Measurements from ENCODE around the gene DNAJC27. TPM values are rescaled to one million over a fixed set of nuclear protein-coding genes. Genes with fewer than 3 reads are reported as not detected.

Gene DNAJC27
- total and polyA plus RNA-seq, 7 donors = 3.3 to 8.2 (median 7.1) TPM

DNA sequence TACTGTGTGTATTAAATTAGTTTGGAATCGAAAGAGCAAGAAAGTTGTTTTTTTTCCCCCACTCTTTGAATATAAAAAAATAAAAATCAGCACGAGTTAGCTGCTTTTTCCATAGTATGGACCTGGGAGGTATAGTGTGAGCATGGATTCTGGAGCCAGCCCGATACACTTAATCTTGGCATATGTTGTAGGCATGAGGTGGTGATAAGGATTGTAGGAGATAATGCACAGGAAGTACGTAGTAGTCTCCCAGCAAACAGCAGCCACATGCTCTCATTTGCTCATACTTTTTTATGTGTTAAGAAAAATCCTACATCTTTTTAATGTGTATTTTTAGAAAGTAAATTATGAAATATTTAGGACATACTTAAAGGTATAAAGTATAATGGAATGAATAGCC is 2.1 kb upstream of the DNAJC27 start:
- DNase-seq = no peak
- Histone ChIP-seq H3K9me3 (no peaks in the 10 kb centered on the region), H3K27me3 (ENCODE audit: insufficient read depth in 3 of 3, low read length in 2 of 3) (no peaks in the 10 kb centered on the region), H3K4me1 (peaks cover 6% of the 10 kb centered on the region), H3K36me3 (ENCODE audit: insufficient read depth in 1 of 2, low read depth in 1 of 2) (no peaks in the 10 kb centered on the region), H3K4me3 (no peak overlapping the region), H3K27ac (peak overlapping the region; percentile 99)
- intact Hi-C loops (cut with DNase I) = loop anchor here in 1 of 2 donors (2.0 to 10.0 kb wide), 2 partner anchors 71 to 157 kb away; partner anchors contain the start of gene EFR3B
- WGBS, 3 donors = 73 to 90% (median 78%) methylated on average over 4 of the region's 4 CpGs
- ATAC-seq = no peak
- TF ChIP-seq, protein P1, sequence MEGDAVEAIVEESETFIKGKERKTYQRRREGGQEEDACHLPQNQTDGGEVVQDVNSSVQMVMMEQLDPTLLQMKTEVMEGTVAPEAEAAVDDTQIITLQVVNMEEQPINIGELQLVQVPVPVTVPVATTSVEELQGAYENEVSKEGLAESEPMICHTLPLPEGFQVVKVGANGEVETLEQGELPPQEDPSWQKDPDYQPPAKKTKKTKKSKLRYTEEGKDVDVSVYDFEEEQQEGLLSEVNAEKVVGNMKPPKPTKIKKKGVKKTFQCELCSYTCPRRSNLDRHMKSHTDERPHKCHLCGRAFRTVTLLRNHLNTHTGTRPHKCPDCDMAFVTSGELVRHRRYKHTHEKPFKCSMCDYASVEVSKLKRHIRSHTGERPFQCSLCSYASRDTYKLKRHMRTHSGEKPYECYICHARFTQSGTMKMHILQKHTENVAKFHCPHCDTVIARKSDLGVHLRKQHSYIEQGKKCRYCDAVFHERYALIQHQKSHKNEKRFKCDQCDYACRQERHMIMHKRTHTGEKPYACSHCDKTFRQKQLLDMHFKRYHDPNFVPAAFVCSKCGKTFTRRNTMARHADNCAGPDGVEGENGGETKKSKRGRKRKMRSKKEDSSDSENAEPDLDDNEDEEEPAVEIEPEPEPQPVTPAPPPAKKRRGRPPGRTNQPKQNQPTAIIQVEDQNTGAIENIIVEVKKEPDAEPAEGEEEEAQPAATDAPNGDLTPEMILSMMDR (IDR thresholded peaks at IDR 0.05) = no peak

DNA sequence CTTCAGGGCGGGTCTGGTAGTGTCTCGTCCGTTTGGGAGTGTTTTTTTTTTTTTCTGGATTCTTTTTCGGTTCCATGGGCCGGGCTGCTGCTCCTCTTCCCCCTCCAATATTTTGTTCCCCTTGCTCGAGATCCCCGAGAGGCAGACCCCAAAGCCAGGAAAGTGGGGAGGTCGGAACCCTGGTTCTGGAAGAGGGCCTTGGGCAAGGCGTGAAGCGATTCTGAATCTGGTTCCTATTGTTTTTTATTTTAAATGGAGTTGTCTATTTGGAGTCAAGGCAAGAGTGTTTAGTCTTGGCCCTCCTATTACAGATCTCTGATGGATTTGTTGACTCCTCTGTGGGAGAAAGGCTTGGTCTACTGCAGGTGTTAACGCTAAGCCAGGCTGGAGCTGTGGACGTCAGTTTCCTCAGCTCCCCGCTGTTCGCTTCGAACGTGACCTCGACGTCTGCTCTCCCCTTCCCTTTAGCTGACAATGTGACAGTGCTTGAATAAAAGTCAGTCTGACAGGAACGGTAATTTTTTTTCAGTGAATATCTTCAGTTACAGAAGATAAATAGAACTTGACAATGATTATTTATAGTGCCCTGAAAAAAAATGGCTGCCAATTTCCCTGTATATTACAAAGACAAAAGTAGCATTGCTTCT is 683 bp upstream of the DNAJC27 start:
- TF ChIP-seq, protein P1 (IDR thresholded peaks at IDR 0.05) = no peak
- Histone ChIP-seq H3K27me3 (ENCODE audit: insufficient read depth in 3 of 3, low read length in 2 of 3) (no peaks in the 10 kb centered on the region), H3K9me3 (no peaks in the 10 kb centered on the region), H3K4me1 (peaks cover 6% of the 10 kb centered on the region), H3K4me3 (peak overlapping the region; percentile 79), H3K36me3 (ENCODE audit: insufficient read depth in 1 of 2, low read depth in 1 of 2) (peaks cover 0 to 6% of the 10 kb centered on the region in 2 donors), H3K27ac (peak overlapping the region; percentile 99)
- ATAC-seq (peak in 1 of 4 donors; percentile 39), DNase-seq (peak in 1 of 2 donors; percentile 60)
- 0 to 1% (median 0%) methylated on average over 19 of the region's 19 CpGs for WGBS, 3 donors
- intact Hi-C loops (cut with DNase I) = loop anchor here in 1 of 2 donors (10.0 kb wide), 1 partner anchor 72 kb away; the partner anchor contains the start of gene EFR3B

DNA sequence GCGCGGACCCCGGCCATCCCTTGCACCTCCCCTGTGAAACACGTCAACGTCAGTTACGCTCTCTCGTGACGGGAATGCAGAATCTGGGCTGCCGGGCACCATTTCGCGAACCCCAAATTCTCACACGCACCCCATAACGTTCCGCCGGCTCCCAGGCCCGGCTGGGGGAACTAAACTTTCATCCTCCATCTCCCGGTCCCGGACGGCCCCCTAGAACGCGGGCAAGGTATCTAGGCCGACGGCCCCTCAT is 544 bp downstream of the DNAJC27 start:
- no peaks in the 10 kb centered on the region for H3K9me3 ChIP-seq
- WGBS, 3 donors = 0% methylated on average over 23 of the region's 23 CpGs
- intact Hi-C loops (cut with DNase I) = loop anchor here in 1 of 2 donors (10.0 kb wide), 1 partner anchor 74 kb away; the partner anchor contains the start of gene EFR3B
- ATAC-seq (peak in 1 of 4 donors; percentile 5), DNase-seq (no peak)
- H3K36me3 ChIP-seq (ENCODE audit: insufficient read depth in 1 of 2, low read depth in 1 of 2) = peaks cover 0 to 18% of the 10 kb centered on the region in 2 donors
- TF ChIP-seq, protein P1 (IDR thresholded peaks at IDR 0.05) = no peak
- H3K27ac ChIP-seq = peak overlapping the region; percentile 99
- H3K27me3 ChIP-seq (ENCODE audit: insufficient read depth in 3 of 3, low read length in 2 of 3) = no peaks in the 10 kb centered on the region
- H3K4me3 ChIP-seq = peak overlapping the region; percentile 79
- peaks cover 6% of the 10 kb centered on the region for H3K4me1 ChIP-seq

DNA sequence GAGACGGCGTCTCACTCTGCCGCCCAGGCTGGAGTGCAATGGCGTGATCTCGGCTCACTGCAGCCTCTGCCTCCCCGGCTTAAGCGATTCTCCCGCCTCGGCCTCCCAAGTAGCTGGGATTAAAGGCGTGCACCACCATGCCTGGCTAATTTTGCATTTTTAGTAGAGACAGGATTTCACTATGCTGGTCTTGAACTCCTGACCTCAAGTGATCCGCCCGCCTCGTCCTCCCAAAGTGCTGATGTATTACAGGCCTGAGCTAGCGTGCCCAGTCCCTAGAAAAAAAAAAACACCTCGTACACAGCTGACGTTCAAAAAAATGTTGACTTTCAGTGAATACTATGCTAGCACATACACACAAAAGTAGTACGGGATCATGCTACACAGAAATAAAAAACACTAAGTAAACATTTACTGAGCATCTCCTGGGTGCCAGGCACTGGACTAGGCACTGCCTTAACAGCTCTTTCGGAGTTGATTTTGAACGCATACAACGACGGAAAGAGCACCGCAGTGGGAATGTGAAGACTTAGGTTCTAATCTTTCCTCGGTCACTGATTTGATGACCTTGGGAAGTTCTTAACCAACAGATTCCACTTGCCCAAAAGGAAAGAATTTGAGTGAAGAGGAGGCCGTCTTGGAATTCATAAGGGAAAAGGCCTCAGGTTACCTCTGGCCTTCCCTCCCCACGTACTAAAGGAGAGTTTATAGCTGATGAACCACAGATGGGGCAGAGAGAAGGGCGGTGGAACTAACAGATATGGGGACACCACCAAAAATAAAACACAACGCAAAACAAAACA is 1.1 kb downstream of the DNAJC27 start:
- H3K27me3 ChIP-seq (ENCODE audit: insufficient read depth in 3 of 3, low read length in 2 of 3) = no peaks in the 10 kb centered on the region
- peaks cover 0 to 23% of the 10 kb centered on the region in 2 donors for H3K36me3 ChIP-seq (ENCODE audit: insufficient read depth in 1 of 2, low read depth in 1 of 2)
- DNase-seq = no peak
- TF ChIP-seq, protein P1 (IDR thresholded peaks at IDR 0.05) = no peak
- peaks cover 6% of the 10 kb centered on the region for H3K4me1 ChIP-seq
- intact Hi-C loops (cut with DNase I) = loop anchor here in 1 of 2 donors (10.0 kb wide), 1 partner anchor 74 kb away; the partner anchor contains the start of gene EFR3B
- H3K9me3 ChIP-seq = no peaks in the 10 kb centered on the region
- H3K4me3 ChIP-seq = peak overlapping the region; percentile 79
- peak overlapping the region; percentile 99 for H3K27ac ChIP-seq
- WGBS, 3 donors = 44 to 51% (median 49%) methylated on average over 25 to 27 of the region's 27 CpGs
- ATAC-seq = peak in 3 of 4 donors; percentile 3 to 19 (median 12)

All from psoas muscle (tissue), 8 donors.